Stomach (tissue), 4 donors: ENCODE measurements around the gene EPS8L2.

Experiments
- CTCF ChIP-seq, 7 experiments: fragments of 450-650 bp in 4 of 7; fragments of 200-600 bp in 3 of 7; sonication (generic) in 3 of 7; IDR thresholded peaks; one replicate each; pipeline ENCODE4 v1.5.1; 2016 to 2019; ENCODE audit warnings: antibody characterized with exemption in 7 of 7, control low read depth in 2 of 7, mild to moderate bottlenecking in 1 of 7
- EP300 ChIP-seq: sonication (generic); formaldehyde crosslinking; IDR thresholded peaks from one replicate; pipeline ENCODE4 v1.6.1; 2017; ENCODE audit warnings: antibody characterized with exemption

GRCh38 chr11:765802-766091 is 59.7 kb downstream of the EPS8L2 start:
- TF ChIP-seq CTCF (IDR thresholded peaks at IDR 0.05) (no peak), EP300 (no peak)
